NB4 (cell line): ENCODE measurements around the gene STK32C.

Experiments used
- DNase-seq: peaks from one replicate; pipeline ENCODE4 v3.0.0; 2010; ENCODE audit warnings: low read depth
- H3K4me3 ChIP-seq: one replicate; pipeline ENCODE4 v1.5.1; 2011; ENCODE audit warnings: mild to moderate bottlenecking, low read depth, low read length, moderate library complexity
- CTCF ChIP-seq: IDR thresholded peaks from one replicate; pipeline ENCODE4 v1.5.1; 2012; ENCODE audit warnings: low read depth, low read length
- MAX ChIP-seq: IDR thresholded peaks from 2 replicates; pipeline ENCODE4 v1.6.1; 2011; ENCODE audit warnings: low read depth, low read length
- MYC ChIP-seq: IDR thresholded peaks from 2 replicates; pipeline ENCODE4 v1.6.1; 2011; ENCODE audit warnings: low read depth, low read length
- POLR2A ChIP-seq: IDR thresholded peaks from 2 replicates; pipeline ENCODE4 v1.6.1; 2011; ENCODE audit warnings: mild to moderate bottlenecking; ENCODE audit not compliant: insufficient read length; ENCODE audit errors: extremely low read depth

The STK32C gene

GRCh38 chr10:132250481-132251475 is 57.0 kb downstream of the STK32C start:
- no peak for DNase-seq
- TF ChIP-seq CTCF (no peak), POLR2A (no peak), MYC (no peak), MAX (no peak)

GRCh38 chr10:132249824-132250375 is 57.9 kb downstream of the STK32C start:
- peak; percentile 51 for DNase-seq
- TF ChIP-seq CTCF: no peak
- TF ChIP-seq POLR2A: no peak
- TF ChIP-seq MYC: no peak
- no peak for TF ChIP-seq MAX
- H3K4me3 ChIP-seq: no peak overlapping the region

More at GRCh38 chr10:132250481-132251475, 57.0 kb downstream of the STK32C start:
- H3K4me3 ChIP-seq: no peak overlapping the region

GRCh38 chr10:132249226-132249724 is 58.5 kb downstream of the STK32C start:
- TF ChIP-seq CTCF: no peak
- no peak for TF ChIP-seq POLR2A
- TF ChIP-seq MAX: no peak
- no peak for TF ChIP-seq MYC
- H3K4me3 ChIP-seq: no peak overlapping the region
- no peak for DNase-seq

- no peak overlapping the region for H3K4me3 ChIP-seq
- no peak for DNase-seq
- TF ChIP-seq MAX (no peak), MYC (no peak), POLR2A (no peak), CTCF (no peak)
These were observed 59.1 kb downstream of the STK32C start for GRCh38 chr10:132248455-132249225.

- no peak overlapping the region for H3K4me3 ChIP-seq
- TF ChIP-seq POLR2A (no peak), MAX (no peak), MYC (no peak), CTCF (no peak)
- DNase-seq: peak; percentile 39
These were observed 59.8 kb downstream of the STK32C start for GRCh38 chr10:132247943-132248342.
